A172 (cell line): Measurements from ENCODE around the gene ZGPAT. TPM values are rescaled to one million over a fixed set of nuclear protein-coding genes. Genes with fewer than 3 reads are reported as not detected.
"Not testable (repeated sequence)": the region's sequence is repeated elsewhere in the genome, so short reads cannot be mapped to it uniquely, and the experiment has no call there.

Source experiments
- DNase-seq: peaks from one replicate; pipeline ENCODE4 v3.0.0-alpha.2; 2015; ENCODE audit warnings: low spot score
- total RNA-seq: library from RNA; depleted of rRNA; stranded (reverse); fragments of >200 nt; shearing (Covaris generic); gene quantifications from 2 replicates; pipeline ENCODE4 v1.2.3, GENCODE V29; 2014

Gene ZGPAT
- total RNA-seq, 1 experiment from 2014 or later, result 29.8 TPM

GRCh38 chr20:63702751-63703470 lies 4.9 kb upstream of the ZGPAT start:
- no peak for DNase-seq

DNA sequence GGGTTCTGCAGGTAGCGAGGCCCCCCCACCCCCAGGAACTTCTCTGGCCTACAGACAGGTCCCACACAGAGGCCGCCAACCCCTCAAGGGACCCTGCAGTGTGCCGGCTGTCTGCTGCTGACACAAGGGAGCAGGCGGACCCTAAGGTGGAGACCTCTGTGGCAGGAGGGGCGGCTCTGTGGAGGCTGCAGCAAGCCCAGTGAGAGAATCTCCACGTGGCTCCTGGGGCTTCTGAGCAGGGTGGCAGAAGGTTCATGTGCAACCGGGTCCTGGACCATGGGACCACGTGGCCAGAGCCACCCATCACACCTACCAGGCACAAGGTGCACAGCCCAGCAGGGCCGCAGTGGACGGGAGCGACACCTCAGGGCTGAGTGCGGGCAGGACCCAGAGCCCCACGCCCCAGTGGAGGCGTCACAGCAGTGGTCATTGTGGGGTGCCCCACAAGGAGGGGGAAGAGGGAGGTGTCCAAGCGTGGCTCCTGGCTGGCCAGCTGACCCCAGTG lies 4.3 kb upstream of the ZGPAT start:
- no peak for DNase-seq

DNA sequence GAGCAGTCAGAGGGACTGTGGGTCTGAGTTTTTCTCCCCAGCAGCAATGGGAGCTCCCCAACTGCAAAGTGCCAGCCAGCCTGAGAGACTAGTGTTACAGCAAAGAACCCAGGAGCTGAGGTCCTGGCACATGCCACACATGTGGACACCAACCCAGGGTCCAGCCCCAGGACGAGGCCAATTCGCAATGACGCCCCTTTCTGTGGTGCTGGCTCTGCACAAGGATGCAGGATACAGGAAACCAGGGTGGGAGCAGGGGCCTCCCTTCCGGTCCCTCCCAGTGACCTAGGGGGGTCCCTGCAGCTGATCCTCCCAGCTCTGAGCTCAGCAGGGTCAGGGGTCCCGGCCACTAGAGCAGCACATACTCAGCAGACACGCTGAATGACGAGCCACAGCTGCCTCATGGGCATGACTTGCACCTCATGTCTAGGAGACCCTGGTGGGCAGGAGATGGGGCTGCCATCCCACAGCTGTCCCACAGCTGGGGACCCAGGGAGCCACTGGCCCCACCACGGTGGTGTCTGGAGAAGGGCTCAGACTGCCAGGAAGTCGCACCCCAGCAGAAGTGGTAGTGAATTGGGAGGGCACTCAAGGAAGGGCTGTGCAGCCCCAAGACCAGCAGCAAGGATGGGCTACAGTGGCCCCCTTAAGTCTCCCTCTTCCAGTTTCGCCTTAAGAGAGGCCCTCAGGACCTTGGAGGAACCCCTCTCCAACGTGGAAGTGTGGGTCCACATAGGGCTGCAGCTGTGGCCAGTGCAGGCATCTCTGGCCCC lies 3.7 kb upstream of the ZGPAT start:
- DNase-seq, result no peak

DNA sequence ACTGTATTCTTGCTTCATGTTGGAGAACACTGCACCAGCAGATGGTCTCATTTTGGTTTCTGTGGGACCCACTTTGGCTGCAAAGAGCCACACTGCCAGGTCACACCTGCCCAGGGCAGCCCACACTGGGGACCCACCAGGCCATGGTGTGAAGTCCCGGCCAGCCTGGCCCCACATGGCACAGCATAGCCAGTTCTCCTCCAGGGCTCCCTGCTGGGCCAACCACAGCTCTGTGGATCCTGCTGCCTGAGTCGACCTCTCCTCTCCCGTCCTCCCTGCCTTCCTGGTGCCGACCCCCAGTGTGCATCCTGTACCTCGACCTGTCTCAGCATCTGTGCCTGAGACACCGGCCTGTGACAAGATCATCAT lies 3.1 kb upstream of the ZGPAT start:
- no peak for DNase-seq

GRCh38 chr20:63705232-63706026 lies 2.4 kb upstream of the ZGPAT start:
- no peak for DNase-seq

DNA sequence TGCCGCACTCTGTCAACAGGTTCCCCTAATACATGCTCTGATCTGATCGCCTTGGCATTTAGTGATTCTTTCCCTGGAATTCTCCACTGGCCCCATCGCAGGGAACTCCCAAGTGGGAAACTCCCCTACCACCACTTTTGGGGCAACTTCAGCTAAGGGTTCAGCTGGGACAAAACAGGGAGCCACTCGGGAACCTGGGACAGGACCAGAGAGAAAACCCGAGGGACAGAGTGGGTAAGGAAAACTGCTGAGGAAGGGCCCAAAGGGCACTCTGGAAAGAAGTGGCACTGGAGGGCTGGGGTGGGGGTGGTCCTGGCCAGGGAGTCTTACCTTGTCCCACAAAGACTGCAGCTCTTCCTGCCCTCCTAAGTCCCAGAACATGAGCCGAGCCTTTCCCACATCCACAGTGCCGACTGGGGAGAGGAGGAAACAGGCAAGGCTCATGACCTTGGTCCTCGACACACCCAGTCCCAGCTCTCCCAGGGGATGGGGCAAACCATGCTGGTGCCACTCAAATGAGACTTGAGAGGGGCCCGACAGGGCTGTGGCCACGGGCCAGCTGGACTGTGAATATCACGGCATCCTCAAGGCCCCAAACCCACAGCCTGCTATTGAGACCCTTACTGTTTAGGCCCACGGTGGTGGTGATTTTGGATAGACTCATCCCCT lies 1.7 kb upstream of the ZGPAT start:
- DNase-seq, result no peak

- DNase-seq, result peak; percentile 50
Measured at GRCh38 chr20:63706852-63707557, 834 bp upstream of the ZGPAT start.

DNA sequence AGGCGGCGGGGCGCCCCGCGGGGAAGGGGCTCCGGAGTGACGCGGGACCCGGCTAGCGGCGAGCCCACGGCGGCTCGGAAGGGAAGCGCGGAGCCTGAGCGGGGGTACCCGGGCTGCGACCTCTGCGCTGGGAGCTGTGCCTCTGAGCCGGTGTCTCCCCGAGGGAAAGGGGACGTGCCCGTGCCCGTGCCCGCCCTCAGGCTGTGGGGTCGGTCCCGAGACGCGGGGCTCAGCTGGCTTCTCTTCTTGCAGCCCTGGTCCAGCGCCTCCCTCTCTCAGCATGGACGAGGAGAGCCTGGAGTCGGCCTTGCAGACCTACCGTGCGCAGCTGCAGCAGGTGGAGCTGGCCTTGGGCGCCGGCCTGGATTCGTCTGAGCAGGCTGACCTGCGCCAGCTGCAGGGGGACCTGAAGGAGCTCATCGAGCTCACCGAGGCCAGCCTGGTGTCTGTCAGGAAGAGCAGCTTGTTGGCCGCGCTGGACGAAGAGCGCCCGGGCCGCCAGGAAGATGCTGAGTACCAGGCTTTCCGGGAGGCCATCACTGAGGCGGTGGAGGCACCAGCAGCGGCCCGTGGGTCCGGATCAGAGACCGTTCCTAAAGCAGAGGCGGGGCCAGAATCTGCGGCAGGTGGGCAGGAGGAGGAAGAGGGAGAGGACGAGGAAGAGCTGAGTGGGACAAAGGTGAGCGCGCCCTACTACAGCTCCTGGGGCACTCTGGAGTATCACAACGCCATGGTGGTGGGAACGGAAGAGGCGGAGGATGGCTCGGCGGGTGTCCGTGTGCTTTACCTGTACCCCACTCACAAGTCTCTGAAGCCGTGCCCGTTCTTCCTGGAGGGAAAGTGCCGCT lies 686 bp downstream of the ZGPAT start:
- no peak for DNase-seq

- no peak for DNase-seq
Measured at GRCh38 chr20:63709149-63709527, 1.3 kb downstream of the ZGPAT start.

DNA sequence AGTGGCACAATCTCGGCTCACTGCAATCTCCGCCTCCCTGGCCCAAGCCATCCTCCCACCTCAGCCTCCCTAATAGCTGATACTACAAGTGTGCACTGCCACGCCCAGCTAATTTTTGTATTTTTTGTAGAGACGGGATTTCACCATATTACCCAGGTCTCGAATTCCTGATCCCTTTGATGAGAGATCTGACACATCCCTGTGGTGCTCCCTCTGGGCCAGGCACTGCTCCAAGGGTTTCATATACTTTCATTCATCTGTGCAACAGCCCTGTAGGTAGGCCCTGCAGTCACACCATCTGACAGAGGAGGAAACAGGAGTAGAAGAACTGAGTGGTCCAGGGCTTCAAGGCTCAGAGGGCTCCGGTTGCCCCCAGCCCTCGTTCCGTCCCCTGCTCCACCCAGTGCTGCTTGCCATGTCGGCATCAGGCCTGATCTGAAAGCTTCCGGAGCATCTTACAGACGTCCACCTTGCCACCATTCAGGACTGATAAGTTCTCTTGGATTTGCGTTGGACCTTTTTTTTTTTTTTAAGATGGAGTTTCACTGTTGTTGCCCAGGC lies 3.3 kb downstream of the ZGPAT start:
- DNase-seq, result no peak

GRCh38 chr20:63712191-63712590 lies 4.4 kb downstream of the ZGPAT start:
- DNase-seq, result no peak

- DNase-seq, result no peak
Measured at GRCh38 chr20:63714858-63715257, 7.0 kb downstream of the ZGPAT start.

GRCh38 chr20:63718996-63719395 lies 11.2 kb downstream of the ZGPAT start:
- no peak for DNase-seq

GRCh38 chr20:63722967-63723622 lies 15.3 kb downstream of the ZGPAT start:
- DNase-seq, result not testable (repeated sequence)

DNA sequence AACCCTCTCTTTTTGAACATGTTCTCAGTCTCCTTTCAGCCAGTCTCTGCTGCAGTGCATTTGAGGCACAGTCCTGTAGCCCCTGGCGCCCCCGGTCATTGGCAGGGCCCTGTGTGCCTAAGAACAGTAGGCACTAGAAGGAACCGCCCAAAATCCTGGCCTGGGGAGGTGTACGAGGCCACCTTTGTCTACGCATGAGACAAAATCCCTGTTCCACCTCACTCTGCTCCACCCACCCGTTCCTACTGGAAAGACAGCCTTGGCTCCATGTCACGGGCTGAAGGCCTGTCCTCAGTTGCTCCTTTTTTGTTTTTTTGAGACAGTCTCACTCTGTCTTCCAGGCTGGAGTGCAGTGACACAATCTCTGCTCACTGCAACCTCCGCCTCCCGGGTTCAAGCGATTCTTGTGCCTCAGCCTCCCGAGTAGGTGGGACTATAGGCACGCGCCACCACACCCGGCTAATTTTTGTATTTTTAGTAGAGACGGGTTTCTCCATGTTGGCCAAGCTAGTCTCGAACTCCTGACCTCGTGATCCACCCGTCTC lies 22.4 kb downstream of the ZGPAT start:
- not testable (repeated sequence) for DNase-seq

DNA sequence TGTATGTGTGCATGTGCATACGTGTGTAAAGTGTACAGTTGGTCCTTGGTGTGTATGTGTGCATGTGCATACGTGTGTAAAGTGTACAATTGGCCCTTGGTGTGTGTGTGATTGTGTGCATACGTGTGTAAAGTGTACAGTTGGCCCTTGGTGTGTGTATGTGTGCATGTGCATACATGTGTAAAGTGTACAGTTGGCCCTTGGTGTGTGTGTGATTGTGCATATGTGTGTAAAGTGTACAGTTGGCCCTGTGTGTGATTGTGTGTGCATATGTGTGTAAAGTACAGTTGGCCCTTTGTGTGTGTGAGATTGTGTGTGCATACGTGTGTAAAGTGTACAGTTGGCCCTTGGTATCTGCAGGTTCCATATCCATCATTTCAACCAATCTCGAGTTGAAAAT lies 23.6 kb downstream of the ZGPAT start:
- DNase-seq, result no peak

- no peak for DNase-seq
Measured at GRCh38 chr20:63732118-63733095, 24.6 kb downstream of the ZGPAT start.

DNA sequence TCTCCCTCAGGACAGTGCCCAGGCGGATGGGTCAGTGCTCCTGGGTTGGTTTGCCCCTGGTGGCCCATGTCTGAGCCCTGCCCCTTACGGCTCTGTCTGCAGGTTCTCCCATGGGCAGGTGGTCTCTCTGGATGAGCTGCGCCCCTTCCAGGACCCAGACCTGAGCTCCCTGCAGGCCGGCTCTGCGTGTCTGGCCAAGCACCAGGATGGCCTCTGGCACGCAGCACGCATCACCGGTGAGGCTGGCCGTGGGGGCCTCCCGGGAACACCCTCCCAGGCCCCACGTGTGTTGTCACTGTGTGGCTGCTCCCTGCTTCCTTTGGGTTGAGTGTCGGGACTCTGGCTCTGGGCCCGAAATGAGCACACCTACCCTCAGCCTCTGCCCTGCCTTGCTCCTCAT lies 25.3 kb downstream of the ZGPAT start:
- DNase-seq, result no peak
